ENCODE results near the gene FBXO22. TPM values are rescaled to one million over a fixed set of nuclear protein-coding genes. Genes with fewer than 3 reads are reported as not detected.

FBXO22 gene
- total RNA-seq, 6 experiments from 2014 or later: 17.3 to 26.6 (median 20.0) TPM

DNA sequence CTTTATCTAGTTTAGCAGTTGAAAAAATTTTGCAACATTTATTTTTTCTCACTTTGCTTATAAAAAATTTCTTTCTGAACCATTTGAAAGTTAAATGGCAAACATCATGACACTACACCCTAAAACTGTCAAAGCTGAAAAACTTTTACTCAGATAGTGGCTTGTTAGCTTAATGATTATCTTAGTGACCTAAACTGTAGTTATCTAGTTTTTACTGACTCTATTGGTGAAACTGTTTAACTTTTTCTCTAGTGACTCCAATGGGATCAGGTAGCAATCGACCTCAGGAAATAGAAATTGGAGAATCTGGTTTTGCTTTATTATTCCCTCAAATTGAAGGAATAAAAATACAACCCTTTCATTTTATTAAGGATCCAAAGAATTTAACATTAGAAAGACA lies 13.3 kb downstream of the FBXO22 start:
- Histone ChIP-seq H3K36me3 (peaks cover 0 to 23% (median 10%) of the 10 kb centered on the region in 4 donors), H3K4me1 (peaks cover 0 to 12% (median 4%) of the 10 kb centered on the region in 4 donors), H3K9me3 (no peaks in the 10 kb centered on the region), H3K27me3 (no peaks in the 10 kb centered on the region), H3K4me3 (no peak overlapping the region), H3K27ac (no peak overlapping the region)
- WGBS (ENCODE audit: insufficient coverage, low coverage, low lambda C conversion rate, missing lambda C conversion rate): 20% methylated on average over 1 of the region's 1 CpG
- intact Hi-C loops (cut with DNase I): no loop called here
- ATAC-seq (peak in 1 of 4 donors; percentile 71), DNase-seq (no peak)
- TF ChIP-seq CTCF (IDR thresholded peaks at IDR 0.05) (no peak), POLR2A (IDR thresholded peaks at IDR 0.05) (no peak)

DNA sequence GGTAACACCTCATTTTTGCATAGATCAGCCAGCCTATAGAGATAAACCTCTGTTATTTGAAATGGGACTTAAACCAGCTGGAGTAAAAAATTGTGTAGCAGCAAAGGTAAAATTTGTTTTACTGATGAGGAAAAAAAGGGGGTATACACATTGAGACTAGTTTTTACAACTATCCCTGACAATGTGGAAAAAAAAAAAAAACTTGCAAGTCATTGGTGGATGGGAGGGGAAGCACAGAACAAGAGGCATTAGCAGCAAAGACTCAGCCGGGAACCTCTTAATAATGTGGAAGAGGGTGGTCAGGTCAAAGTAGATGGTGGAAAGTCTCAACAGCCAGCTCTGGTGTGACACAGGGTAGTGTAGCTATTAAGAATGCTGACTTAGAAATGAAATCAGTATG lies 14.5 kb downstream of the FBXO22 start:
- no peak overlapping the region for H3K4me3 ChIP-seq
- no peaks in the 10 kb centered on the region for H3K27me3 ChIP-seq
- H3K9me3 ChIP-seq: no peaks in the 10 kb centered on the region
- no CpG with 5 or more reads among the region's 1 CpG for WGBS (ENCODE audit: insufficient coverage, low coverage, low lambda C conversion rate, missing lambda C conversion rate)
- DNase-seq (no peak), ATAC-seq (no peak)
- peaks cover 0 to 18% (median 4%) of the 10 kb centered on the region in 4 donors for H3K4me1 ChIP-seq
- intact Hi-C loops (cut with DNase I): no loop called here
- H3K36me3 ChIP-seq: peaks cover 0 to 23% (median 10%) of the 10 kb centered on the region in 4 donors
- TF ChIP-seq CTCF (IDR thresholded peaks at IDR 0.05): no peak
- no peak for TF ChIP-seq POLR2A (IDR thresholded peaks at IDR 0.05)
- H3K27ac ChIP-seq: no peak overlapping the region

DNA sequence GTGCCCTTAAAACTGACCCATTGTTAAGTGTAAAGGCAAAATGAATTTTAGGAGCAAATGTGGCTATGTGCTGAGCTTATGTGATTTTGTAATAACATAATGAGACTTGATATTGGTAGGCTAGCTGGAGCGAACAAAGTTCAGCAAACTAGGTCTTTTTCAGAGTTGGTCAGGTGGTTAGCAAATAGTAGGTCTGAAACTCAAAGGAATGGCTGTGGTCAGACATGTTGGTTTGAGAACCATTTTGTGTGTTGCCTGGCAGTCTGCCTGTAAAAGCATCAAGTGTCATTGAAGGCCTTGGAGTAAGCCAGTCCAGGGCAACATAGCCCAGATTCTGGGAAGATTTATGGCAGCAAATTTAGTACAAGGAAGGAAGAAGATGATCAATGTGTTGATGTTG lies 16.4 kb downstream of the FBXO22 start:
- Histone ChIP-seq H3K9me3 (no peaks in the 10 kb centered on the region), H3K4me3 (no peak overlapping the region), H3K36me3 (peaks cover 0 to 12% (median 2%) of the 10 kb centered on the region in 4 donors), H3K27ac (no peak overlapping the region), H3K27me3 (no peaks in the 10 kb centered on the region), H3K4me1 (peaks cover 0 to 18% (median 4%) of the 10 kb centered on the region in 4 donors)
- ATAC-seq (peak in 3 of 4 donors; percentile 12 to 55 (median 52)), DNase-seq (no peak)
- WGBS (ENCODE audit: insufficient coverage, low coverage, low lambda C conversion rate, missing lambda C conversion rate): 92% methylated on average over 1 of the region's 1 CpG
- intact Hi-C loops (cut with DNase I): no loop called here
- TF ChIP-seq CTCF (IDR thresholded peaks at IDR 0.05) (no peak), POLR2A (IDR thresholded peaks at IDR 0.05) (no peak)

GRCh38 chr15:75921732-75922703 lies 18.3 kb downstream of the FBXO22 start:
- Histone ChIP-seq H3K27ac (no peak overlapping the region), H3K4me3 (no peak overlapping the region), H3K9me3 (no peaks in the 10 kb centered on the region), H3K36me3 (peaks cover 0 to 10% (median 1%) of the 10 kb centered on the region in 4 donors), H3K27me3 (no peaks in the 10 kb centered on the region), H3K4me1 (peaks cover 0 to 11% (median 4%) of the 10 kb centered on the region in 4 donors)
- intact Hi-C loops (cut with DNase I): no loop called here
- TF ChIP-seq POLR2A (IDR thresholded peaks at IDR 0.05) (no peak), CTCF (IDR thresholded peaks at IDR 0.05) (peak; percentile 44 to 50 (median 48))
- 44% methylated on average over 9 of the region's 9 CpGs for WGBS (ENCODE audit: insufficient coverage, low coverage, low lambda C conversion rate, missing lambda C conversion rate)
- ATAC-seq: peak; percentile 63 to 76 (median 72)
- peak in 2 of 3 donors; percentile 33 to 51 for DNase-seq
